ENCODE data around the gene ERBB2.
"Not testable (repeated sequence)": the region's sequence is repeated elsewhere in the genome, so short reads cannot be mapped to it uniquely, and the experiment has no call there.

Gene ERBB2

GRCh38 chr17:39744836-39745215 is 45.0 kb downstream of the ERBB2 start:
- DNase-seq (ENCODE audit: low read depth in 2 of 2) = no peak

GRCh38 chr17:39745335-39746144 is 45.7 kb downstream of the ERBB2 start:
- no peak for DNase-seq (ENCODE audit: low read depth in 2 of 2)

GRCh38 chr17:39746145-39746461 is 46.2 kb downstream of the ERBB2 start:
- no peak for DNase-seq (ENCODE audit: low read depth in 2 of 2)

GRCh38 chr17:39747745-39748144 is 47.9 kb downstream of the ERBB2 start:
- no peak for DNase-seq (ENCODE audit: low read depth in 2 of 2)

GRCh38 chr17:39748444-39749034 is 48.7 kb downstream of the ERBB2 start:
- not testable (repeated sequence) for DNase-seq (ENCODE audit: low read depth in 2 of 2)

GRCh38 chr17:39750131-39751015 is 50.5 kb downstream of the ERBB2 start:
- DNase-seq (ENCODE audit: low read depth in 2 of 2) = no peak

- DNase-seq (ENCODE audit: low read depth in 2 of 2) = no peak
These were observed 51.2 kb downstream of the ERBB2 start for GRCh38 chr17:39751016-39751543.

GRCh38 chr17:39751637-39752036 is 51.8 kb downstream of the ERBB2 start:
- no peak for DNase-seq (ENCODE audit: low read depth in 2 of 2)

GRCh38 chr17:39752241-39752881 is 52.5 kb downstream of the ERBB2 start:
- no peak for DNase-seq (ENCODE audit: low read depth in 2 of 2)

GRCh38 chr17:39753514-39754160 is 53.8 kb downstream of the ERBB2 start:
- DNase-seq (ENCODE audit: low read depth in 2 of 2) = peak in 1 of 2 donors; percentile 50

- DNase-seq (ENCODE audit: low read depth in 2 of 2) = peak; percentile 87 to 90
These were observed 54.5 kb downstream of the ERBB2 start for GRCh38 chr17:39754161-39754957.

GRCh38 chr17:39754958-39755553 is 55.2 kb downstream of the ERBB2 start:
- DNase-seq (ENCODE audit: low read depth in 2 of 2) = no peak

- DNase-seq (ENCODE audit: low read depth in 2 of 2) = peak in 1 of 2 donors; percentile 37
These were observed 55.9 kb downstream of the ERBB2 start for GRCh38 chr17:39755554-39756379.

GRCh38 chr17:39756380-39757079 is 56.7 kb downstream of the ERBB2 start:
- no peak for DNase-seq (ENCODE audit: low read depth in 2 of 2)

GRCh38 chr17:39757176-39757662 is 57.4 kb downstream of the ERBB2 start:
- DNase-seq (ENCODE audit: low read depth in 2 of 2) = no peak

- DNase-seq (ENCODE audit: low read depth in 2 of 2) = peak in 1 of 2 donors; percentile 46
These were observed 58.3 kb downstream of the ERBB2 start for GRCh38 chr17:39757931-39758873.

GRCh38 chr17:39759204-39759603 is 59.3 kb downstream of the ERBB2 start:
- no peak for DNase-seq (ENCODE audit: low read depth in 2 of 2)

All from activated CD8-positive, alpha-beta memory T cell treated with anti-CD3 and anti-CD28 coated beads for 4 hours (primary cell).